Measurements from ENCODE around the gene NXPE1.

DNA sequence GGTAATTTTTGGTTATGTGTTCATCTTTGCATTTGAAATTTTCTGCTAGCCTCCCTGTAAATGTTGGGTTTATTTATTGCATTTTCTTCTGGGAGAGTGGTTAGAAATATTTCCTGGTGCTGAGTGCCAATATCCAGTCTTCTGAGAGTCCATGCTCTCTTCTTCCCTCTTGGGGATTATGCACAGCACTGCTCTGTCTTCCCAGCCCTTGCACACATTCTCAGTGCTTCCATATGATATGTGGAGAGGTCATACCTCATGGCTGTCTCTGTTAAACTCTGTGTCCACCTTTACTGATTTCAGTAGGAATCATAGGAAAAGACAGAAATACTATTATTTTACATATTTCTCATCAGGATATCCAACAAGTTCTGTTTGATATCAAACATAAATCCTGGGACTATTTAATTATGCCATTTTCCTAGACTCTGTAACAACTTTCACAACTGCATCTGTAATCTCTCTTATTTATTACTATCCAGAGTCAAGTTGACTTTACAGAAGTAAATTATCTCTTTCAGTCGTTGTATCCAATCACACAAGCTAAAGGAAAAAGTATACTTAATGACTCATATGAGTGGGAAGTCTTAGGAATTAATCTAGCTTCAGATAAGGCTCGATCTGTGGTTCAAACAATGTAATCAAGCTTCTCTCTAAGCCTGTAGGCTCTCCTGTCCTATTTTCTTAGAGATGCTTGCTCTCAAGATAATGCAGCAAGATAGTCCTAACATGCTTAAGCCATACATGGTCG, 2.7 kb upstream of the NXPE1 start:
- TF ChIP-seq POLR2A (IDR thresholded peaks at IDR 0.05) (no peak), EP300 (IDR thresholded peaks at IDR 0.05; ENCODE audit: low read depth) (no peak)
- TF ChIP-seq, protein P1, sequence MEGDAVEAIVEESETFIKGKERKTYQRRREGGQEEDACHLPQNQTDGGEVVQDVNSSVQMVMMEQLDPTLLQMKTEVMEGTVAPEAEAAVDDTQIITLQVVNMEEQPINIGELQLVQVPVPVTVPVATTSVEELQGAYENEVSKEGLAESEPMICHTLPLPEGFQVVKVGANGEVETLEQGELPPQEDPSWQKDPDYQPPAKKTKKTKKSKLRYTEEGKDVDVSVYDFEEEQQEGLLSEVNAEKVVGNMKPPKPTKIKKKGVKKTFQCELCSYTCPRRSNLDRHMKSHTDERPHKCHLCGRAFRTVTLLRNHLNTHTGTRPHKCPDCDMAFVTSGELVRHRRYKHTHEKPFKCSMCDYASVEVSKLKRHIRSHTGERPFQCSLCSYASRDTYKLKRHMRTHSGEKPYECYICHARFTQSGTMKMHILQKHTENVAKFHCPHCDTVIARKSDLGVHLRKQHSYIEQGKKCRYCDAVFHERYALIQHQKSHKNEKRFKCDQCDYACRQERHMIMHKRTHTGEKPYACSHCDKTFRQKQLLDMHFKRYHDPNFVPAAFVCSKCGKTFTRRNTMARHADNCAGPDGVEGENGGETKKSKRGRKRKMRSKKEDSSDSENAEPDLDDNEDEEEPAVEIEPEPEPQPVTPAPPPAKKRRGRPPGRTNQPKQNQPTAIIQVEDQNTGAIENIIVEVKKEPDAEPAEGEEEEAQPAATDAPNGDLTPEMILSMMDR (IDR thresholded peaks at IDR 0.05): no peak

Data from transverse colon (tissue), 3 donors.